Suprapubic skin (tissue), 4 donors: ENCODE data around the gene PRKG2. TPM values are rescaled to one million over a fixed set of nuclear protein-coding genes. Genes with fewer than 3 reads are reported as not detected.

ENCODE experiments used
- DNase-seq, 2 donors: peaks; one replicate each; pipeline ENCODE4 v3.0.0-alpha.2; 2019; ENCODE audit warnings: low spot score in 2 of 2
- H3K27ac ChIP-seq: fragments of 200-600 bp; sonication (generic); one replicate; pipeline ENCODE4 v1.5.1; 2019
- H3K27me3 ChIP-seq: fragments of 200-600 bp; sonication (generic); one replicate; pipeline ENCODE4 v1.5.1; 2019
- H3K36me3 ChIP-seq: fragments of 200-600 bp; sonication (generic); one replicate; pipeline ENCODE4 v1.5.1; 2019
- H3K4me1 ChIP-seq: fragments of 200-600 bp; sonication (generic); one replicate; pipeline ENCODE4 v1.5.1; 2019
- H3K4me3 ChIP-seq: fragments of 200-600 bp; sonication (generic); one replicate; pipeline ENCODE4 v1.5.1; 2019; ENCODE audit warnings: mild to moderate bottlenecking
- H3K9me3 ChIP-seq: fragments of 200-600 bp; sonication (generic); one replicate; pipeline ENCODE4 v1.5.1; 2019
- EP300 ChIP-seq: sonication (generic); formaldehyde crosslinking; IDR thresholded peaks from one replicate; pipeline ENCODE4 v1.6.1; 2017; ENCODE audit warnings: antibody characterized with exemption
- POLR2A ChIP-seq, 2 donors: fragments of 450-650 bp; IDR thresholded peaks; one replicate each; pipeline ENCODE4 v1.6.1; 2017; ENCODE audit warnings: antibody characterized with exemption in 2 of 2, mild to moderate bottlenecking in 2 of 2, moderate library complexity in 2 of 2
- POLR2AphosphoS5 ChIP-seq, 3 donors: sonication (generic); formaldehyde crosslinking; IDR thresholded peaks; one replicate each; pipeline ENCODE4 v1.6.1; 2017; ENCODE audit warnings: antibody characterized with exemption in 3 of 3
- WGBS: methylation state at CpG from one replicate; pipeline ENCODE4 v1.1.5; 2018; 5-methylcytosine and 5-hydroxymethylcytosine counted together
- total RNA-seq, 4 donors: library from RNA; depleted of rRNA; stranded (reverse); fragments of >200 nt; gene quantifications; one replicate each; pipeline ENCODE4 v1.1.0, GENCODE V29; 2016
- TF ChIP-seq, protein P1 (sequence below), 2 donors: fragments of 200-600 bp in 1 of 2; fragments of 450-650 bp in 1 of 2; sonication (generic) in 1 of 2; IDR thresholded peaks; one replicate each; pipeline ENCODE4 v1.5.1; 2016 to 2019; ENCODE audit warnings: antibody characterized with exemption in 2 of 2, mild to moderate bottlenecking in 1 of 2, moderate library complexity in 1 of 2

The PRKG2 gene
- total RNA-seq, 4 donors from 2014 or later: 0.79 to 2.5 (median 1.7) TPM

DNA sequence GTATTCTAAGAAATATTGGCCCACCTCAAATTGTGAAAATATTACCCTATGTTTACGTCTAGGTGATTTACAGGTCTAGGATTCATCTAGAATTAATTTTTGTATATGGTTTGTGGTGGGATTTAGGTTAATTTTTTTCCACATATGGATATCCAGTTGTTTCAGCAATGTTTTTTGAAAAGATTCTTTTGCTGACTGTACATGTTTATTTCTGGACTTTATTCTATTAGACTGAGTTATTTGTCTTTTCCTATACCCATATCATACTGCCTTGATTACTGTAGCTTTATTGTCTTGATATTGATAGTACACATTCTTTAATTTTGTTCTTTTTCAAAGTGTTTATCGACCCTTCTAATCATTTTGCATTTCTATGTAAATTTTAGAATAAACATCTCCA lies 83.5 kb downstream of the PRKG2 start:
- Histone ChIP-seq H3K9me3 (no peaks in the 10 kb centered on the region), H3K36me3 (no peaks in the 10 kb centered on the region), H3K4me3 (no peak overlapping the region), H3K27ac (no peak overlapping the region), H3K4me1 (no peaks in the 10 kb centered on the region), H3K27me3 (no peaks in the 10 kb centered on the region)
- TF ChIP-seq POLR2AphosphoS5 (IDR thresholded peaks at IDR 0.05) (no peak), EP300 (no peak), POLR2A (IDR thresholded peaks at IDR 0.05) (no peak)
- TF ChIP-seq, protein P1, sequence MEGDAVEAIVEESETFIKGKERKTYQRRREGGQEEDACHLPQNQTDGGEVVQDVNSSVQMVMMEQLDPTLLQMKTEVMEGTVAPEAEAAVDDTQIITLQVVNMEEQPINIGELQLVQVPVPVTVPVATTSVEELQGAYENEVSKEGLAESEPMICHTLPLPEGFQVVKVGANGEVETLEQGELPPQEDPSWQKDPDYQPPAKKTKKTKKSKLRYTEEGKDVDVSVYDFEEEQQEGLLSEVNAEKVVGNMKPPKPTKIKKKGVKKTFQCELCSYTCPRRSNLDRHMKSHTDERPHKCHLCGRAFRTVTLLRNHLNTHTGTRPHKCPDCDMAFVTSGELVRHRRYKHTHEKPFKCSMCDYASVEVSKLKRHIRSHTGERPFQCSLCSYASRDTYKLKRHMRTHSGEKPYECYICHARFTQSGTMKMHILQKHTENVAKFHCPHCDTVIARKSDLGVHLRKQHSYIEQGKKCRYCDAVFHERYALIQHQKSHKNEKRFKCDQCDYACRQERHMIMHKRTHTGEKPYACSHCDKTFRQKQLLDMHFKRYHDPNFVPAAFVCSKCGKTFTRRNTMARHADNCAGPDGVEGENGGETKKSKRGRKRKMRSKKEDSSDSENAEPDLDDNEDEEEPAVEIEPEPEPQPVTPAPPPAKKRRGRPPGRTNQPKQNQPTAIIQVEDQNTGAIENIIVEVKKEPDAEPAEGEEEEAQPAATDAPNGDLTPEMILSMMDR (IDR thresholded peaks at IDR 0.05): no peak
- DNase-seq: no peak
- WGBS: 95% methylated on average over 2 of the region's 2 CpGs

DNA sequence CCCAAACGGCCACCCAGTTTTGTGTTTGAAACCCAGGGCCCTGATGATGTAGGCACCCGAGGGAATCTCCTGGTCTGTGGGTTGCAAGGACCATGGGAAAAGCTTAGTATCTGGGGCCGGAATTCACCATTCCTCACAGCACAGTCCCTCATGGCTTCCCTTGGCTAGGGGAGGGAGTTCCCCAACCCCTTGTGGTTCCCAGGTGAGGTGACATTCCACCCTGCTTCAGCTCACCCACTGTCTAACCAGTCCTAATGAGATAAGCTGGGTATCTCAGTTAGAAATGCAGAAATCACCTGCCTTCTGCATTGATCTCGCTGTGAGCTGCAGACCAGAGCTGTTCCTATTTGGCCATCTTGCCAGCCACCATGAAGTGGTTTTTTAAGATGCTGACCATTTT lies 84.0 kb downstream of the PRKG2 start:
- WGBS: 81% methylated on average over 3 of the region's 4 CpGs
- TF ChIP-seq POLR2AphosphoS5 (IDR thresholded peaks at IDR 0.05) (no peak), EP300 (no peak)
- TF ChIP-seq, protein P1 (IDR thresholded peaks at IDR 0.05): no peak

DNA sequence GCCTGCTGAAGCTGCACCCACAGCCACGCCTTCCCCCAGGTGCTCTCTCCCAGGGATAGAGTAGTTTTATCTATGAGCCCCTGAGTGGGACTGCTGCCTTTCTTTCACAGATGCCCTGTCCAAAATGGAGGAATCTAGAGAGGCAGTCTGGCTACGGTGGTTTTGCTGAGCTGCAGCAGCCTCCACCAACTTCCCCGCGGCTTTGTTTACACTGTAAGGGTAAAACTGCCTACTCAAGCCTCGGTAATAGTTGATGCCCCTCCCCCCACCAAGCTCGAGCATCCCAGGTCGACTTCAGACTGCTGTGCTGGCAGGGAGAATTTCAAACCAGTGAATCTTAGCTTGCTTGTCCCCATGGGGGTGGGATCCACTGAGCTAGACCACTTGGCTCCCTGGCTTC lies 84.5 kb downstream of the PRKG2 start:
- no peak overlapping the region for H3K27ac ChIP-seq
- WGBS: 77% methylated on average over 5 of the region's 7 CpGs
- TF ChIP-seq, protein P1 (IDR thresholded peaks at IDR 0.05): no peak
- no peak for TF ChIP-seq POLR2AphosphoS5 (IDR thresholded peaks at IDR 0.05)
- no peak for TF ChIP-seq EP300
- no peak for TF ChIP-seq POLR2A (IDR thresholded peaks at IDR 0.05)
- no peak for DNase-seq
- H3K4me3 ChIP-seq: no peak overlapping the region
- no peaks in the 10 kb centered on the region for H3K9me3 ChIP-seq
- H3K27me3 ChIP-seq: no peaks in the 10 kb centered on the region
- H3K36me3 ChIP-seq: no peaks in the 10 kb centered on the region
- H3K4me1 ChIP-seq: no peaks in the 10 kb centered on the region

More for the DNA sequence above, 84.0 kb downstream of the PRKG2 start:
- Histone ChIP-seq H3K36me3 (no peaks in the 10 kb centered on the region), H3K9me3 (no peaks in the 10 kb centered on the region), H3K27me3 (no peaks in the 10 kb centered on the region), H3K4me1 (no peaks in the 10 kb centered on the region), H3K4me3 (no peak overlapping the region), H3K27ac (no peak overlapping the region)
- no peak for DNase-seq

DNA sequence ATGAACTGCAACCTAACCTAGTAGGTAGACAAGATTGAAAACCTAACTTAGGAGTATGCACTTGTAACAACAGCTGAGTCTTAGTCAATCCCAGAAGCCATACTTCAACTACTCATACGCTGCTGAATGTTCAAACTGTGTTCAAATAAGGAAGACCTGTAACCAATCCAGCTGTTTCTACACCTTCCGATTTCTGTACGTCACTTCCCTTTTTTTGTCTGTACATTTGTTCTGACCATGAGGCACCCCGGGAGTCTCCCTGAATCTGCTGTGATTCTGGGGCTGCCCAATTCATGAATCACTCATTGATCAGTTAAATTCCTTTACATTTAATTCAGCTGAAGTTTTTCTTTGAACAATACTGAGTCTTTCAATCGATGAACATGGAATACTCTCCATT lies 95.0 kb downstream of the PRKG2 start:
- WGBS: 94% methylated on average over 5 of the region's 5 CpGs

DNA sequence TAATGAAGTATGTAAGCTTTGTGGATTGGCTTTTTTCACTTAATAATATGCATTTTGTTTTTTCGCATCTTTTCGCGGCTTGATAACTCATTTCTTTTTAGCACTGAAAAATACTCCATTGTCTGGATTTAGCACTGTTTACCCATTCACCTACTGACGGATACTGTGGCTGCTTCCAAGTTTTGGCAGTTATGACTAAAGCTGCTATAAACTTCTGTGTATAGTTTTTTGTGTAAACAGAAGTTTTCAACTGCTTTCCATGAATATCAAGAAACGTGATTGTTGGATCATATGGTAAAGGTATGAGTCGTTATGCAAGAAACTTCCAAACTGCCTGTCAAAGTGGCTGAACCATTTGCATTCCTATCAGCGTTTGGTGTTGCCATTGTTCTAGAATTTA lies 96.9 kb downstream of the PRKG2 start:
- no peak overlapping the region for H3K4me3 ChIP-seq
- H3K27me3 ChIP-seq: no peaks in the 10 kb centered on the region
- 83% methylated on average over 7 of the region's 7 CpGs for WGBS
- no peaks in the 10 kb centered on the region for H3K4me1 ChIP-seq
- DNase-seq: no peak
- no peak overlapping the region for H3K27ac ChIP-seq
- TF ChIP-seq POLR2A (IDR thresholded peaks at IDR 0.05) (no peak), EP300 (no peak), POLR2AphosphoS5 (IDR thresholded peaks at IDR 0.05) (no peak)
- TF ChIP-seq, protein P1 (IDR thresholded peaks at IDR 0.05): no peak
- H3K36me3 ChIP-seq: no peaks in the 10 kb centered on the region
- no peaks in the 10 kb centered on the region for H3K9me3 ChIP-seq

More for the DNA sequence above, 95.0 kb downstream of the PRKG2 start:
- Histone ChIP-seq H3K4me1 (no peaks in the 10 kb centered on the region), H3K9me3 (no peaks in the 10 kb centered on the region), H3K36me3 (no peaks in the 10 kb centered on the region), H3K27ac (no peak overlapping the region), H3K27me3 (no peaks in the 10 kb centered on the region), H3K4me3 (no peak overlapping the region)
- TF ChIP-seq POLR2A (IDR thresholded peaks at IDR 0.05) (no peak), EP300 (no peak), POLR2AphosphoS5 (IDR thresholded peaks at IDR 0.05) (no peak)
- TF ChIP-seq, protein P1 (IDR thresholded peaks at IDR 0.05): no peak
- DNase-seq: no peak
